Adrenal gland (tissue), 12 donors: ENCODE measurements around the gene RNF31. TPM values are rescaled to one million over a fixed set of nuclear protein-coding genes. Genes with fewer than 3 reads are reported as not detected.

Experiments
- DNase-seq, 7 donors: peaks; one replicate each; pipeline ENCODE4 v3.0.0-alpha.2; 2019 to 2020
- H3K27ac ChIP-seq, 5 donors: fragments of 200-600 bp; sonication (generic) in 4 of 5; 1 replicate in 3 of 5; 2 replicates in 2 of 5; pipeline versions ENCODE4 v1.5.1 to v1.8.0; 2016 to 2020; ENCODE audit warnings: mild to moderate bottlenecking in 1 of 5
- H3K27me3 ChIP-seq: fragments of 200-600 bp; 2 replicates; pipeline ENCODE4 v1.8.0; 2021
- H3K36me3 ChIP-seq, 2 donors: fragments of 200-600 bp; replicated peaks in 1 of 2; 1 replicate in 1 of 2; 2 replicates in 1 of 2; pipeline versions ENCODE4 v1.5.1 to v1.8.0; 2018 to 2022
- H3K4me1 ChIP-seq, 2 donors: fragments of 200-600 bp; replicated peaks in 1 of 2; 1 replicate in 1 of 2; 2 replicates in 1 of 2; pipeline versions ENCODE4 v1.5.1 to v1.8.0; 2018 to 2021
- H3K4me3 ChIP-seq, 4 donors: fragments of 200-600 bp; sonication (generic) in 3 of 4; one replicate each; pipeline ENCODE4 v1.5.1; 2016 to 2018
- H3K9me3 ChIP-seq, 3 donors: fragments of 200-600 bp; sonication (generic) in 1 of 3; replicated peaks in 1 of 3; 1 replicate in 2 of 3; 2 replicates in 1 of 3; pipeline versions ENCODE4 v1.5.1 to v1.8.0; 2016 to 2021
- POLR2A ChIP-seq, 2 donors: fragments of 450-650 bp; IDR thresholded peaks; one replicate each; pipeline ENCODE4 v1.6.1; 2017; ENCODE audit warnings: antibody characterized with exemption in 2 of 2, mild to moderate bottlenecking in 2 of 2, moderate library complexity in 1 of 2
- WGBS, 4 donors: extraction: QIAGEN DNeasy Blood & Tissue Kit in 2 of 4; methylation state at CpG; one replicate each; pipeline versions ENCODE4 v1.1.5 to v1.1.7; 2013 to 2017; 5-methylcytosine and 5-hydroxymethylcytosine counted together
- intact Hi-C, 2 donors: fragments of 100-400 bp; cut with DNase I; formaldehyde crosslinking; loops; one replicate each; pipeline versions ENCODE4 v1.14.1 to v1.15.0; 2022 to 2023
- polyA plus RNA-seq, 3 donors: library from polyadenylated mRNA; stranded (reverse); fragments of 200-250 nt in 2 of 3; fragments of 350-450 nt in 1 of 3; fragmentation: Illumina TruSeq in 1 of 3; extraction: RNeasy Lipid Tissue Mini Kit (QIAGEN cat#74804) in 1 of 3; gene quantifications; one replicate each; pipeline ENCODE4 v1.2.3, GENCODE V29; 2013 to 2014
- total RNA-seq, 9 donors: library from RNA; depleted of rRNA in 4 of 9; stranded (reverse); fragments of >200 nt in 4 of 9; fragments of 120-200 nt in 1 of 9; fragmentation: NEBNext Ultra II Directional in 1 of 9; extraction: Animal tissue kit (Norgen Biotek cat#: 25700) in 1 of 9; gene quantifications; one replicate each; pipeline versions ENCODE4 v1.1.0 to v1.2.4, GENCODE V29; 2013 to 2023
- TF ChIP-seq, protein P1 (sequence below), 6 experiments: fragments of 450-650 bp in 4 of 6; fragments of 200-600 bp in 2 of 6; sonication (generic) in 1 of 6; IDR thresholded peaks; 1 replicate in 5 of 6; 2 replicates in 1 of 6; pipeline versions ENCODE4 v1.5.1 to v1.8.0; 2016 to 2021; ENCODE audit warnings: antibody characterized with exemption in 6 of 6, mild to moderate bottlenecking in 2 of 6, moderate library complexity in 1 of 6
- donor health status: healthy with polysubstance abuse.
- donor health status: Bipolar disorder and iron deficiency.
- donor health status: DM: yes; HTN: yes; CAD: no.
- donor health status: DM: no; HTN: no; CAD: no.
- donor health status: DM: no; HTN: no; CAD: no.
- donor health status: DM: yes; HTN: yes; CAD: no.

RNF31 gene
- total and polyA plus RNA-seq, 12 donors, result 32.8 to 351 (median 65.7) TPM

DNA sequence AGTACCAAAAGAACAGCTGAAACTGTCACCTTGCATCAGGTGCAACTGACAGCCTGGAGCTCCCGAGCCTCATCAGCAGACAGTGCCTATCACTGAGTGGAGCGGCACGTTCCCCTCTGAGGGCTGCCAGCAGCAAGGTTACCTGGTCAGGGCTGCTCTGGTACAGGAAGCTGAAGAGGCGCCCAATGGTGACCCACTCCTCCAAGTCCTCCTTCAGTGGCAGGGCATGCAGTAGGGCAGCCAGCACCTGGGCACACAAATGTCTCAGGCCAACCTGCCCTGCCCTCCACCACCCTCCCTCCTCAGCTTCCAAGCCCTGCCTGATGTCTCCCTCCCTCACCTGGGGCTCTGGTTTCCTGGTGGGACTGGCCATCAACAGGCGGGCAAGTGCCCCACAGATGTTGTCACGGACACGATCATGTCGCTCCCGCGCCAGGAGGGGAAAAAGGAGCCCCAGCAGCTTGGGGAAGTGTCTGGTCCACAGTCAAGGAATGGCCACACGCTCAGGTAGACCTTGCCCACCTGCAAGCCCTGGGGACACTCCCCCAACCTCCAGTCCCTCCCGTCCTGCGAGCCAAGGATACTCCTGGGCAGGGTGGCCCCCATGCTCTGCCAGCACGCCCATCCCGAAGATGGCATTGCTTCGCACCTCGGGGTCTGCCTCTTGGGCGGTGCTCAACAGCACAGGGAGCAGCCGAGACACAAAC lies 34.2 kb downstream of the RNF31 start:
- peaks cover 0 to 98% of the 10 kb centered on the region in 2 donors for H3K36me3 ChIP-seq
- TF ChIP-seq POLR2A (IDR thresholded peaks at IDR 0.05), result no peak
- TF ChIP-seq, protein P1, sequence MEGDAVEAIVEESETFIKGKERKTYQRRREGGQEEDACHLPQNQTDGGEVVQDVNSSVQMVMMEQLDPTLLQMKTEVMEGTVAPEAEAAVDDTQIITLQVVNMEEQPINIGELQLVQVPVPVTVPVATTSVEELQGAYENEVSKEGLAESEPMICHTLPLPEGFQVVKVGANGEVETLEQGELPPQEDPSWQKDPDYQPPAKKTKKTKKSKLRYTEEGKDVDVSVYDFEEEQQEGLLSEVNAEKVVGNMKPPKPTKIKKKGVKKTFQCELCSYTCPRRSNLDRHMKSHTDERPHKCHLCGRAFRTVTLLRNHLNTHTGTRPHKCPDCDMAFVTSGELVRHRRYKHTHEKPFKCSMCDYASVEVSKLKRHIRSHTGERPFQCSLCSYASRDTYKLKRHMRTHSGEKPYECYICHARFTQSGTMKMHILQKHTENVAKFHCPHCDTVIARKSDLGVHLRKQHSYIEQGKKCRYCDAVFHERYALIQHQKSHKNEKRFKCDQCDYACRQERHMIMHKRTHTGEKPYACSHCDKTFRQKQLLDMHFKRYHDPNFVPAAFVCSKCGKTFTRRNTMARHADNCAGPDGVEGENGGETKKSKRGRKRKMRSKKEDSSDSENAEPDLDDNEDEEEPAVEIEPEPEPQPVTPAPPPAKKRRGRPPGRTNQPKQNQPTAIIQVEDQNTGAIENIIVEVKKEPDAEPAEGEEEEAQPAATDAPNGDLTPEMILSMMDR (IDR thresholded peaks at IDR 0.05), result no peak
- DNase-seq, result no peak
- H3K27me3 ChIP-seq, result no peaks in the 10 kb centered on the region
- peaks cover 13 to 23% of the 10 kb centered on the region in 2 donors for H3K4me1 ChIP-seq
- intact Hi-C loops, result no loop called here
- peak overlapping the region in 2 of 5 donors; percentile 17 to 92 for H3K27ac ChIP-seq
- H3K9me3 ChIP-seq, result no peaks in the 10 kb centered on the region
- WGBS, 4 donors, result 88 to 92% (median 91%) methylated on average over 9 to 19 of the region's 19 CpGs
- no peak overlapping the region for H3K4me3 ChIP-seq

DNA sequence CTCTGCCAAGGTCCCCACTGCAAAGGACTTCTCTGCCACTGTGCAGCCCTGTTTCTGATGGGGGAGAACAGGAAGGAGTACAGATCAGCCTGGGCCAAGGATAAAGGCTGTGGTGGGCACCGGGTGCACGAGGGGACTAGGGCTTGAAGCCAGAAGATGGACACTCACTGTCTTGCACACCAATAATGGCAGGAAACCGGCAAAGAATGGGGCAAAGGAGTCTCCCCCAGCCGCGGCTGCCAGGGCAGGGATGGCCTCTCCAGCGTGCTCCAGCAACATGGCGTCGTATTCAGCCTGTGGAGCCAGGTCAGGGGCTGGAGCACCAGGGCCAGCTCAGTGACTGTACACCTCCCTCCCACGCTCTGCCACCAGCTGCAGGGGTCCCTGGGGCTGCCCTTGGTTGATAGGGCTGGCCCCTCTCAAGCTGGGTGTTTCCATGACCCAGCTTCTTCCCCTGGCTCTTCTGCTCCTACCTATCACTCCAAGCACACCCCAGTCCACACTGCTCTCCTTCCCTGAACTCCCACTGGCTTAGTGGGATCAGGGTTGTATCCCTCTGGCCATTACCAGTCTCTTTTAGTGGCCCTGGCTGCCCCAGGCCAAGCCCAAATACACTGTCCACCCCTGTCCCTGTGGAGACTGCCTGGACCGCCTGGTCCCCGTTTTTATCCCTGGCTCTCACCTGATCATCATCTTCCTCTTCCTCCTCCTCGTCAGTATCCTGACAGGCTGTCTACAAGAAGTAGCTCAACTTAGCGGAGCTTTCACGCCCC lies 35.0 kb downstream of the RNF31 start:
- 78 to 90% (median 89%) methylated on average over 13 to 14 of the region's 14 CpGs for WGBS, 4 donors
- no peak for DNase-seq
- Histone ChIP-seq H3K9me3 (no peaks in the 10 kb centered on the region), H3K27me3 (no peaks in the 10 kb centered on the region), H3K4me3 (no peak overlapping the region), H3K36me3 (peaks cover 0 to 90% of the 10 kb centered on the region in 2 donors), H3K4me1 (peaks cover 13 to 23% of the 10 kb centered on the region in 2 donors), H3K27ac (no peak overlapping the region)
- TF ChIP-seq, protein P1 (IDR thresholded peaks at IDR 0.05), result no peak
- no peak for TF ChIP-seq POLR2A (IDR thresholded peaks at IDR 0.05)
- intact Hi-C loops, result no loop called here

DNA sequence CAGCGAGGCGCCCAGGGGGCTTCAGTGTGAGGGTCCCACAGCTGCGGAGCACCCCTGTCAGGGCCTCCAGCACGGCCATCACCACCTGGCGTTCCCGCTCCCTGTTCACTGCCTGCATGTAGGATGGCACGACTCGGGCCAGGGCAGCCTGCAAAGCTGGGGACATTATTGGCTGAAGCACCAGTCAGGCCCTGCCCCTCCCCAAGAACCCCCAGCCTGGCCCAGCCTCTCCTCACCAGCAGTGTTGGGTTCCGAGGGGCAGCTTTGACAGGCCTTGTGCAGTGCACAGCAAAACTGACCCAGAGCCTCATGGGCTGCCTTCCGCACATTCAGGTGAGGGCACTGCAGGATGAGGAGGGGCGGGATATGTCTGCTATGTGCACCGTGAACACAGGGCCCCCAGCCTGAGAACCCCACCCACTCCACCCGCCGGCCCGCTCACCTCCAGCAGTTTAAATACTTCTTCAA lies 35.8 kb downstream of the RNF31 start:
- Histone ChIP-seq H3K4me1 (peaks cover 19 to 30% of the 10 kb centered on the region in 2 donors), H3K4me3 (no peak overlapping the region), H3K27me3 (no peaks in the 10 kb centered on the region), H3K36me3 (peaks cover 0 to 84% of the 10 kb centered on the region in 2 donors), H3K9me3 (no peaks in the 10 kb centered on the region), H3K27ac (no peak overlapping the region)
- TF ChIP-seq POLR2A (IDR thresholded peaks at IDR 0.05), result no peak
- TF ChIP-seq, protein P1 (IDR thresholded peaks at IDR 0.05), result no peak
- DNase-seq, result no peak
- intact Hi-C loops, result no loop called here
- 90 to 94% (median 92%) methylated on average over 5 to 15 of the region's 15 CpGs for WGBS, 4 donors
